Colonic mucosa (tissue), 4 donors: ENCODE results near the gene TSPAN16. TPM values are rescaled to one million over a fixed set of nuclear protein-coding genes. Genes with fewer than 3 reads are reported as not detected.

Experiments used
- DNase-seq: peaks from one replicate; pipeline ENCODE4 v3.0.0-alpha.2; 2020
- H3K27ac ChIP-seq: fragments of 200-600 bp; one replicate; pipeline ENCODE4 v1.8.0; 2021
- H3K27me3 ChIP-seq: fragments of 200-600 bp; one replicate; pipeline ENCODE4 v1.8.0; 2021
- H3K36me3 ChIP-seq: fragments of 200-600 bp; one replicate; pipeline ENCODE4 v1.8.0; 2021
- H3K4me1 ChIP-seq: fragments of 200-600 bp; one replicate; pipeline ENCODE4 v1.8.0; 2021; ENCODE audit warnings: mild to moderate bottlenecking
- H3K4me3 ChIP-seq: fragments of 200-600 bp; one replicate; pipeline ENCODE4 v1.8.0; 2021
- H3K9ac ChIP-seq, 2 donors: one replicate each; pipeline ENCODE4 v1.7.0; 2013; ENCODE audit warnings: control low read depth in 2 of 2, low read depth in 2 of 2, low read length in 2 of 2
- H3K9me3 ChIP-seq: fragments of 200-600 bp; one replicate; pipeline ENCODE4 v1.8.0; 2021
- CTCF ChIP-seq: fragments of 200-600 bp; IDR thresholded peaks from one replicate; pipeline ENCODE4 v1.8.0; 2022; ENCODE audit warnings: antibody characterized with exemption, mild to moderate bottlenecking
- intact Hi-C: fragments of 100-400 bp; cut with DNase I; formaldehyde crosslinking; loops from one replicate; pipeline ENCODE4 v1.14.1; 2022
- total RNA-seq, 2 donors: library from RNA; stranded (reverse); fragmentation: NEBNext Ultra II Directional in 1 of 2; extraction: Animal tissue kit (Norgen Biotek cat#: 25700) in 1 of 2; gene quantifications; one replicate each; pipeline ENCODE4 v1.2.1, GENCODE V29; 2021
- donor health status: healthy.
- donor health status: DM: no; HTN: no; CAD: no.
- donor health status: DM: no; HTN: no; CAD: no.

The TSPAN16 gene
- total RNA-seq, 2 donors from 2014 or later = not detected

DNA sequence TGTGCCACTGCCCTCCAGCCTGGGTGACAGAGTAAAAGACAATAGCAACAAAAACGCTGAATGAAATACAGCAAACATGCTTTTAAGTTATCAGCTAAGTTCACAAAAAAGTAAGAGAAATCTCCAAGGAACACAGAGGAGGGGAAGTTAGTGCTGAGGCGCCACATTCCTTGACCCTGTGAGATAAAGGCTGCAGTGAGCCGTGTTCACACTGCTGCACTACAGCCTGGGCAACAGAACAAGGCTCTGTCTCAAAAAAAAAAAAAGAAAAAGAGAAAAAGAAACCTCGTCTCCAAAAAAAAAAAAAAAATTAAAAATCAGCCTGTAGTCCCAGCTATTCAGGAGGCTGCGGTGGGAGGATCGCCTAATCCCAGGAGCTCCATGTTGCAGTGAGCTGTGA, 17.3 kb upstream of the TSPAN16 start:
- intact Hi-C loops = no loop called here
- Histone ChIP-seq H3K36me3 (no peaks in the 10 kb centered on the region), H3K4me1 (no peaks in the 10 kb centered on the region), H3K27ac (no peak overlapping the region), H3K9me3 (no peaks in the 10 kb centered on the region), H3K27me3 (no peaks in the 10 kb centered on the region), H3K9ac (no peak overlapping the region), H3K4me3 (no peak overlapping the region)
- no peak for TF ChIP-seq CTCF
- DNase-seq = no peak

GRCh38 chr19:11279505-11280236, 16.3 kb upstream of the TSPAN16 start:
- Histone ChIP-seq H3K36me3 (no peaks in the 10 kb centered on the region), H3K4me1 (no peaks in the 10 kb centered on the region), H3K9ac (no peak overlapping the region), H3K27me3 (no peaks in the 10 kb centered on the region), H3K4me3 (no peak overlapping the region), H3K9me3 (no peaks in the 10 kb centered on the region), H3K27ac (no peak overlapping the region)
- TF ChIP-seq CTCF = no peak
- no peak for DNase-seq
- intact Hi-C loops = no loop called here

GRCh38 chr19:11281356-11282049, 14.5 kb upstream of the TSPAN16 start:
- no peak overlapping the region for H3K4me3 ChIP-seq
- H3K9me3 ChIP-seq = no peaks in the 10 kb centered on the region
- intact Hi-C loops = no loop called here
- TF ChIP-seq CTCF = no peak
- H3K4me1 ChIP-seq = no peaks in the 10 kb centered on the region
- DNase-seq = no peak
- H3K36me3 ChIP-seq = no peaks in the 10 kb centered on the region
- no peak overlapping the region for H3K9ac ChIP-seq
- H3K27ac ChIP-seq = no peak overlapping the region
- H3K27me3 ChIP-seq = no peaks in the 10 kb centered on the region

DNA sequence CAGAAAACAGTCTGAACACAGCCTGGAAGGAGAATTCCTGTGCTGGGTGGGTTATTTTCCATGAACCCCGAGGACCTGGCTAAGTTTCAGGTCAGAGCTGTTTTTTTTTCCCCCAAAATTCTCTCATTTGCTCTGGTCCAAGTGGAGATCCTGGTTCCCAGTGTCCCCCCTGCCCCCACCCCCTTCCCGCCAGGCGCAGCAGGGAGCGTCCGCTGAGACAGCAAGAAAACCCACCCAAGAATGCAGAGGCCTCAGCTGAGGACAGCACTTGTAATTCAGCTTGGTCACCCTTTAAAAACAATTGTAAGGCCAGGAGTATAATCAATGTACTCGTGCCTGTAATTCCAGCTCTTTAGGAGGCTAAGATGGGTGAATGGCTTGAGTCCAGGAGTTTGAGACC, 11.4 kb upstream of the TSPAN16 start:
- TF ChIP-seq CTCF = no peak
- no peak overlapping the region for H3K27ac ChIP-seq
- no peak overlapping the region for H3K9ac ChIP-seq
- H3K9me3 ChIP-seq = no peaks in the 10 kb centered on the region
- no peaks in the 10 kb centered on the region for H3K27me3 ChIP-seq
- H3K4me1 ChIP-seq = no peaks in the 10 kb centered on the region
- intact Hi-C loops = no loop called here
- H3K36me3 ChIP-seq = no peaks in the 10 kb centered on the region
- H3K4me3 ChIP-seq = no peak overlapping the region
- DNase-seq = no peak

DNA sequence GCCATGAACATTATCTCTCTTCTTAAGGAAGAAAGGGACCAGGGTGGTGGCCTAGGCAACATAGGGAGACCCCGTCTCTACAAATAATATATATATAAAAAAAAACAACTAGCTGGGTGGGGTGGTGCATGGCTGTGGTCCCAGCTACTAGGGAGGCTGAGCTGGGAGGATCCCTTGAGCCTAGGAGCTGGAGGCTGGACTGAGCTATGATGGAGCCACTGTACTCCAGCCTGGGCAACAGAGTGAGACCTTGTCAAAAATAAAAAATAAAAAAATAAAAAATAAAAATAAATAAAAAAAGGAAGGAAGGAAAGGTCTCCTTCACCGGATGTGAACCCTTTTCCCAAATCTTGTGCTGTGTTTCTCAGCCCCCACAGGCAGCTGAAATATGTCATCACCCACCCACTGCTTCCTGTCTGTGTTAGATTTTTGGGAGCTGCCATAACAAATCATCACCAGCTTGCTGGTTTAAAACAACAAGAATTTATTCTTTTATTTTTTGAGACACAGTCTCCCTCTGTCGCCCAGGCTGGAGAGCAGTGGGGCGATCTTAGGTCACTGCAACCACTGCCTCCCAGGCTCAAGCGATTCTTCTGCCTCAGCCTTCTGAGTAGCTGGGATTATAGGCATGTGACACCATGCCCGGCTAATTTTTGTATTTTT, 9.5 kb upstream of the TSPAN16 start:
- Histone ChIP-seq H3K4me1 (no peaks in the 10 kb centered on the region), H3K27me3 (no peaks in the 10 kb centered on the region), H3K36me3 (no peaks in the 10 kb centered on the region), H3K4me3 (no peak overlapping the region), H3K27ac (no peak overlapping the region), H3K9me3 (no peaks in the 10 kb centered on the region), H3K9ac (no peak overlapping the region)
- intact Hi-C loops = no loop called here
- TF ChIP-seq CTCF = no peak
- no peak for DNase-seq
